ENCODE results near the gene DRG2.

DNA sequence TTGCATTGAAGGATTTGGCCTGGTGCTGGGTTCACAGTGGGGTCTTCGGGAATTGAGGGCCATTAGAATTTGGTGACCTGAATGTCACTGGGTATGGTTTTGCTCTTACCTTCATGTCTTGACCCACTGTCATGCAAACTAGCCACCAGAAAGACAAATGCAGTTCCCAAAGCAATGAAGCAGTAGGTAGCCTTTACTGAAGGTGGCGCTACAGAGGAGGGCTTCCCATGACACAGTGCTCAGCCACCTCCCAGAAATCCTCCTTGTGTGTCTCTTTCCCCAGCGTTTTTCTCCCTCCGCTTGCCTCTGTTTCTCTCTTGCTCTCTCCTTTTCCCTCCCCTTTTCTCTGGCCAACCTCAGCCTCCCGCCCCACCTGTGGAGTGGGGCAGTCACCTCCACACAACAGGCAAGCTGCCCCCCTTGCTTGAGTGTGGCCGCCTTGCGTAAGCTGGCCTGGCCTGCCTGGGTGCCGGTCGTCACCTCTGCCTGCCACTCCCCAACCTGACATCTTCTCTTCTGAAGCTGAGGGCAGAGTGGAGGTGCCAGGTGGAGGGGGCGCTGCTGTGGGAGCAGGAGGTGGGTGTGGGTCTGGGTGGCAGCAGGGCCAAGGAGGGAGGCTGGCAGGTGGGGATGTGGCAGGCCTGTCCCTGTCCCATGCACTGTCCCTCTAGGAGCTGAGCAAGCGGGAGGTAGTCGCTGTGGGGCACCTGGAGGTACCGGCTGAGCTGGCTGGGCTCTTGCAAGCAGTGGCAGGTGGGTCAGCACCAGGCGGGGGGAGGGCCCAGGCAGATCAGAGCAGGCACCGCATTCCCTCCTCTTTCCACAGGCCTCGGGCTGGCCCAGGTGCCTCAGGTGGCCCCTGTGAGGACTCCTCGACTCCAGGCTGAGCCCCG lies 55.5 kb downstream of the DRG2 start:
- TF ChIP-seq, protein P1, sequence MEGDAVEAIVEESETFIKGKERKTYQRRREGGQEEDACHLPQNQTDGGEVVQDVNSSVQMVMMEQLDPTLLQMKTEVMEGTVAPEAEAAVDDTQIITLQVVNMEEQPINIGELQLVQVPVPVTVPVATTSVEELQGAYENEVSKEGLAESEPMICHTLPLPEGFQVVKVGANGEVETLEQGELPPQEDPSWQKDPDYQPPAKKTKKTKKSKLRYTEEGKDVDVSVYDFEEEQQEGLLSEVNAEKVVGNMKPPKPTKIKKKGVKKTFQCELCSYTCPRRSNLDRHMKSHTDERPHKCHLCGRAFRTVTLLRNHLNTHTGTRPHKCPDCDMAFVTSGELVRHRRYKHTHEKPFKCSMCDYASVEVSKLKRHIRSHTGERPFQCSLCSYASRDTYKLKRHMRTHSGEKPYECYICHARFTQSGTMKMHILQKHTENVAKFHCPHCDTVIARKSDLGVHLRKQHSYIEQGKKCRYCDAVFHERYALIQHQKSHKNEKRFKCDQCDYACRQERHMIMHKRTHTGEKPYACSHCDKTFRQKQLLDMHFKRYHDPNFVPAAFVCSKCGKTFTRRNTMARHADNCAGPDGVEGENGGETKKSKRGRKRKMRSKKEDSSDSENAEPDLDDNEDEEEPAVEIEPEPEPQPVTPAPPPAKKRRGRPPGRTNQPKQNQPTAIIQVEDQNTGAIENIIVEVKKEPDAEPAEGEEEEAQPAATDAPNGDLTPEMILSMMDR (IDR thresholded peaks at IDR 0.05), result no peak; the same call in 1 of the 2 replicates
- TF ChIP-seq TCF7L2 (IDR thresholded peaks at IDR 0.05; ENCODE audit: low read depth, low read length) (no peak), POLR2AphosphoS5 (IDR thresholded peaks at IDR 0.05; ENCODE audit: low read depth, low read length) (no peak), SIN3A (IDR thresholded peaks at IDR 0.05; ENCODE audit: borderline replicate concordance, insufficient read depth, low read depth, low read length) (no peak)
- TF ChIP-seq, protein P2, sequence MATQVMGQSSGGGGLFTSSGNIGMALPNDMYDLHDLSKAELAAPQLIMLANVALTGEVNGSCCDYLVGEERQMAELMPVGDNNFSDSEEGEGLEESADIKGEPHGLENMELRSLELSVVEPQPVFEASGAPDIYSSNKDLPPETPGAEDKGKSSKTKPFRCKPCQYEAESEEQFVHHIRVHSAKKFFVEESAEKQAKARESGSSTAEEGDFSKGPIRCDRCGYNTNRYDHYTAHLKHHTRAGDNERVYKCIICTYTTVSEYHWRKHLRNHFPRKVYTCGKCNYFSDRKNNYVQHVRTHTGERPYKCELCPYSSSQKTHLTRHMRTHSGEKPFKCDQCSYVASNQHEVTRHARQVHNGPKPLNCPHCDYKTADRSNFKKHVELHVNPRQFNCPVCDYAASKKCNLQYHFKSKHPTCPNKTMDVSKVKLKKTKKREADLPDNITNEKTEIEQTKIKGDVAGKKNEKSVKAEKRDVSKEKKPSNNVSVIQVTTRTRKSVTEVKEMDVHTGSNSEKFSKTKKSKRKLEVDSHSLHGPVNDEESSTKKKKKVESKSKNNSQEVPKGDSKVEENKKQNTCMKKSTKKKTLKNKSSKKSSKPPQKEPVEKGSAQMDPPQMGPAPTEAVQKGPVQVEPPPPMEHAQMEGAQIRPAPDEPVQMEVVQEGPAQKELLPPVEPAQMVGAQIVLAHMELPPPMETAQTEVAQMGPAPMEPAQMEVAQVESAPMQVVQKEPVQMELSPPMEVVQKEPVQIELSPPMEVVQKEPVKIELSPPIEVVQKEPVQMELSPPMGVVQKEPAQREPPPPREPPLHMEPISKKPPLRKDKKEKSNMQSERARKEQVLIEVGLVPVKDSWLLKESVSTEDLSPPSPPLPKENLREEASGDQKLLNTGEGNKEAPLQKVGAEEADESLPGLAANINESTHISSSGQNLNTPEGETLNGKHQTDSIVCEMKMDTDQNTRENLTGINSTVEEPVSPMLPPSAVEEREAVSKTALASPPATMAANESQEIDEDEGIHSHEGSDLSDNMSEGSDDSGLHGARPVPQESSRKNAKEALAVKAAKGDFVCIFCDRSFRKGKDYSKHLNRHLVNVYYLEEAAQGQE (IDR thresholded peaks at IDR 0.05; ENCODE audit: insufficient read depth in 1 of 2, low read depth in 2 of 2, low read length in 1 of 2), result no peak

Data from Panc1 (cell line).